ENCODE data around the gene ATP8B4. TPM values are rescaled to one million over a fixed set of nuclear protein-coding genes. Genes with fewer than 3 reads are reported as not detected.
"Not testable (repeated sequence)": the region's sequence is repeated elsewhere in the genome, so short reads cannot be mapped to it uniquely, and the experiment has no call there.

The ATP8B4 gene
- total RNA-seq, 2 experiments from 2014 or later, result 25.0 to 30.3 TPM

DNA sequence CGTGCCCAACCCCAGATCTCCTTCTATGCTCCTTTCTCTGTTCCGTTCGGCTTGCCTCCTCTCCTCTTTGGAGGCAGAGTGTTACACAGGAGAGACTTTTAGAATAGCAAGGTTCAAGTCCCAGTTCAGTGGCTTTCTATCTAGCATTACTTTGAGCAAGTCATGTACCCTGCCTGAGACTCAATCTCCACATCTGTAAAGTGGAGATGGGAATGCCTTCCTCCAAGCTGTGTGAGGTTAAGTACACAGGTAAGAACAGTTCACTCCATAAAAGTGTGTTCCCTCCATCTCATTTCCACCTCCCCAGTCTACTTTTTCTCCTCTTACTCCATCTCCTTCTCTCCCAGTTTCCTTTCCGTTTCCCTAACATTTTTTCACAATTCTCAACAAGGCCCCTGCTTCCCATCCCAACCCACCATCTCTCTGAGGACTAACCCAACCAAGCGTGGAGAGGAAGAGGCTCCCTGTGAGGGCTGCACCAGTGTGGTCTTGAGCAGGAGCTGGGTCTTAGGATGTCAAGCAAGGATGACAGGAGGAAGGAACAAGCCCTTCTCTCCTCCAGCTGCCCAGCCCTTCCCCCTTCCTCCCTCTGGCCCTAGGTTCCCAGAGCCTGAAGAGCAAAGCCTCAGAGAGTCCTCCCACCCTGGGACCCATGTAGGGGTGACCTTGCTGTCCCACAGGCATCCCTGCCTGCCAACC is 6.4 kb downstream of the ATP8B4 start:
- no peaks in the 10 kb centered on the region for H3K27me3 Mint-ChIP-seq
- no peak for DNase-seq
- H3K4me3 Mint-ChIP-seq, result peak overlapping the region; percentile 51
- H3K4me1 Mint-ChIP-seq, result peaks cover 72% of the 10 kb centered on the region
- no peak for ATAC-seq (ENCODE audit: low read depth)
- H3K27ac Mint-ChIP-seq, result peak overlapping the region; percentile 81
- H3K36me3 Mint-ChIP-seq, result peaks cover 44% of the 10 kb centered on the region
- H3K9me3 Mint-ChIP-seq, result peaks cover under 1% of the 10 kb centered on the region
- POLR2A ChIA-PET, result no interaction called here

DNA sequence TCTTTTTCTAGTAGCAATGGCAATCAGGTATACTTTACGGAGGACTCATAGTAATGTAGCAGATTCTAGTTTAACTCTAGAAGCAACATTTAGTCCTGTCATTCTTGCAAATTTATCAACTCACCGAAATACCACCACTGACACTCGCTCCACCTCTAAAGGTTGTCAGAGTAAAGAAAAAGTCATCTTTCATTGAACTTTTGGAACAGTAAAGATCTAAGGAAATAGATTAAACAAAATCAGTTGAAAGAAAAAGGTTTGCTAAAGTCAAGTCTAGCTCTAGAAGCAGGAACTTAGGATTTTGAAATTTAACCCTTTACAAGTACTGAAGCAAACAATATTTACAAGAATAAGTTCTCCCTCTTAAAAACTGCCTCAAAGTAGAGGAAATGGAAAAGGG is 8.7 kb downstream of the ATP8B4 start:
- ATAC-seq (ENCODE audit: low read depth), result no peak
- H3K4me1 Mint-ChIP-seq, result peaks cover 70% of the 10 kb centered on the region
- H3K4me3 Mint-ChIP-seq, result peak overlapping the region; percentile 2
- DNase-seq, result no peak
- POLR2A ChIA-PET, result interaction anchor here (0.7 to 1.0 kb wide), 2 partner anchors 9 to 155 kb away, joined by 3 read pairs; partner anchors contain the start of gene ATP8B4
- no peaks in the 10 kb centered on the region for H3K27me3 Mint-ChIP-seq
- no peaks in the 10 kb centered on the region for H3K9me3 Mint-ChIP-seq
- H3K36me3 Mint-ChIP-seq, result peaks cover 32% of the 10 kb centered on the region
- H3K27ac Mint-ChIP-seq, result peak overlapping the region; percentile 49

DNA sequence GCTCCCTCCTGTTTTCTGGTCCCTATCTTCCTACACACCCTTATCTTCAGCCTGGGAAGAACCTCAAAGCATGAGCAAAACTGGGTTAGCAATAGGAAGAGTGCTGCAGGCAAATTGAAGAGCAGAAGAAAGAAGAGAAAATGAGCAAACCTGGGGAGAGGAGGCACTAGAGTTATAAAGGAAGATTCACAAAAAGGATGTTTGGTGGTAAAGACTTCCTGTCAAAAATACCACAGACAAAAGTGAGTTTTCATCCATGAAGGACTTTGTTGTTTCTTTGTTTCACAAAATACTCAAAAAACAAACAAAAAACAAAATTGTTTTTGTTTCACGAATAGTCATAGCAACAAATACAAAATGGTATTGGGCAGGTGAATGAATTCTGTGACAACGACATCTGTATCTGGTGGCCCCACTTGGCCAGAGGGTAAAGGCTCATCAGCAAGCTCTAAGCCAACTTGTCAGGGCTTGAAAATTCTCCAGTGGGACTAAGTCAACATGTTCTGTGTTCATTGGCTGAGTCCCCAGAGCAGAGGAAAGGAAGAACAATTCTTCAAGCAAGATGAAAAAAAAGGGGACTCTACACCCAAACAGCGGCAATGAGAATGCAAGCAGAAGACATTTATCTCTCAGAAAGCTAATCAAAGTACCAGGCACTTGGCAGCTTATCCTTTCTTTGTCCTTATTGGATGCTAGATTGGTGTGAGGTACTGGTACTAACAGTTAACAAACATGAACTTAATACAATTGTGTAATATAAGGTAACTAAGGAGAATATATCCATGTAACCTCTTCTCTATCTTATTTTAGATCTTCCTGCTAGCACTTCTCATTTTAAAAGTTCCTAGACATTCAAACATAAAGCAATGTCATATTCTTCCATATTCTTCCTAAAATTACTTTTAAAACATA is 9.7 kb downstream of the ATP8B4 start:
- peaks cover 2% of the 10 kb centered on the region for H3K9me3 Mint-ChIP-seq
- DNase-seq, result no peak
- POLR2A ChIA-PET, result interaction anchor here (2.6 to 3.1 kb wide), 2 partner anchors 10 to 25 kb away, joined by 13 to 26 read pairs; partner anchors contain the start of gene ATP8B4
- peak; percentile 35 for ATAC-seq (ENCODE audit: low read depth)
- no peaks in the 10 kb centered on the region for H3K27me3 Mint-ChIP-seq
- H3K4me3 Mint-ChIP-seq, result peak overlapping the region; percentile 71
- peak overlapping the region; percentile 91 for H3K27ac Mint-ChIP-seq
- H3K4me1 Mint-ChIP-seq, result peaks cover 71% of the 10 kb centered on the region
- peaks cover 35% of the 10 kb centered on the region for H3K36me3 Mint-ChIP-seq

DNA sequence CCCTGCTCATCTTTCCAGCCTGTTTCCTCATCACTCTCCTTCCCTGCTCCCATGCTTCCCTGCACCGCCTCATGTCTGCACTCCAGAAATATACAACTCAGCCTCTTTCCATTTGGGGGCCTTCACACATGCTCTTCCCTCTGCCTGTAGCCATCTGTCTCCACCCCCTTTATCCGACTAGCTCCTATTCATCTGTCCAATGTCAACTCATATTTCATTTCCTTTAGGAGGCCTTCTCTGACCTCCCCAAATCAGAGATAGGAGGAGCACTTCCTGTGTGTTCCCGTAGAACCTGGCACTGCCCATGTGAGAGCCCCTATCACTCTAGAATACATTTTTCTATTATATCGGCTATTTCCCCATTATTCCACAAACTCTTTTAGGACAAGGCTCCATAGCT is 10.6 kb downstream of the ATP8B4 start:
- peak overlapping the region; percentile 91 for H3K27ac Mint-ChIP-seq
- peak overlapping the region; percentile 71 for H3K4me3 Mint-ChIP-seq
- no peak for DNase-seq
- no peaks in the 10 kb centered on the region for H3K27me3 Mint-ChIP-seq
- no peak for ATAC-seq (ENCODE audit: low read depth)
- peaks cover 75% of the 10 kb centered on the region for H3K4me1 Mint-ChIP-seq
- H3K36me3 Mint-ChIP-seq, result peaks cover 41% of the 10 kb centered on the region
- H3K9me3 Mint-ChIP-seq, result peaks cover 10% of the 10 kb centered on the region
- POLR2A ChIA-PET, result interaction anchor here (2.6 to 3.1 kb wide), 2 partner anchors 11 to 26 kb away, joined by 13 to 26 read pairs; partner anchors contain the start of gene ATP8B4

DNA sequence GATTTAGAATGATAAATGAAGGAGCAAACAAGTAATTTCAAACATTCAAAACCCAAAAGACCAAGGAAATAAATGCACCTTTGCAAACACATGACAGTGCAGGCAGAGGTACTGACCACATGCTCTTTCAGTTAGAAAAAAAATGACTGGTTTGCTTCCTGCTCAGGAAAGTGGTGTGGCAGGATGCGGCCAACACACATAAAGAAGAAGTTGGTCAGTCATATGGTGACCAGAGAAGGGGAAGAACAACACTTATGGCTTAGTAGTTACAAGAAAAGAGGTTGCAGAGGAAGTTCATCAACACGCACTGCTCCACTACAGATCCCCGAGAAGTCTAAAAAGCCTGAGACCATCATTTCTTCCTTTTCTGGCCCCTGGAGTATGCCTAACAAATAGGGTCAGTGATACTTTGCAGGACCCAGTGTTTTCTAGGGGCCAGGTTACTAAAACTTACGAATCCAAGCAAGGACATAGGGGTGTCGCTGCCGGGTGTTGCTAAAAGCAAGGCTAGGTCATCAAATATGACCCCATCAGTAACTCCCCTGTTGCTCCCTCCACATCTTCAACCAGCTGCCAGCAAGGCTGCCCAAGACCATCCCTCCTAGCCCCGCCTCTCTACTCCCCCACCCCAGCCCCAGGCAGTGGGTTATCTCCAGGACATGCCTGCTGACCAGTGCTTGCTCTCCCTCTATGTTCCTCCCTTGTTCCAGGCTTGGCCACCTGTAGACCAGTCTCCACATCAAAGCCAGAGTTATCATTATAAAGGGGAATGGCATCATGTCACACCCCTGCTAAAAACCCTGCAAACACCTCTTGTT is 11.2 kb downstream of the ATP8B4 start:
- Mint-ChIP-seq H3K9me3 (peaks cover 17% of the 10 kb centered on the region), H3K27ac (peak overlapping the region; percentile 91), H3K4me1 (peaks cover 76% of the 10 kb centered on the region), H3K4me3 (peak overlapping the region; percentile 71), H3K36me3 (peaks cover 44% of the 10 kb centered on the region), H3K27me3 (no peaks in the 10 kb centered on the region)
- peak; percentile 45 for DNase-seq
- ATAC-seq (ENCODE audit: low read depth), result peak; percentile 73
- POLR2A ChIA-PET, result interaction anchor here (2.6 to 3.1 kb wide), 2 partner anchors 11 to 27 kb away, joined by 13 to 26 read pairs; partner anchors contain the start of gene ATP8B4

DNA sequence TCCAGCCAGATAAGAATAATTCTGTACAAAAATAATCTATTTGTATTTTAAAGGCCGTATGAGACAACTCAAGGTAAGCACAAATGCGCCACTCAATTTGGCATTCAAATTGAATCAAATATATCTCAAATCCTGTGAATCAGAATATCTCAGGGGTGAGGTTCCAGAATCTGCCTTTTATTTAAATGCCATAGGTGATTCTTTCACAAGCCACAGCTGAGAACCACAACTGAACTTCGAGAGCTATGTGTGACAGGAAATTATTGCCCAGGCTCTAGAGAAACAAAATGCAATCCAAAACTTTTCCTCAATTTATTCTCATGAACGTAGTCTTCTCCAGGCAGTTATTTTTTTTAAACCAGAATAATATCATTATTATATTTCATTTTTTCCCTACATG is 11.9 kb downstream of the ATP8B4 start:
- H3K4me3 Mint-ChIP-seq, result peak overlapping the region; percentile 71
- peaks cover 22% of the 10 kb centered on the region for H3K9me3 Mint-ChIP-seq
- H3K4me1 Mint-ChIP-seq, result peaks cover 73% of the 10 kb centered on the region

DNA sequence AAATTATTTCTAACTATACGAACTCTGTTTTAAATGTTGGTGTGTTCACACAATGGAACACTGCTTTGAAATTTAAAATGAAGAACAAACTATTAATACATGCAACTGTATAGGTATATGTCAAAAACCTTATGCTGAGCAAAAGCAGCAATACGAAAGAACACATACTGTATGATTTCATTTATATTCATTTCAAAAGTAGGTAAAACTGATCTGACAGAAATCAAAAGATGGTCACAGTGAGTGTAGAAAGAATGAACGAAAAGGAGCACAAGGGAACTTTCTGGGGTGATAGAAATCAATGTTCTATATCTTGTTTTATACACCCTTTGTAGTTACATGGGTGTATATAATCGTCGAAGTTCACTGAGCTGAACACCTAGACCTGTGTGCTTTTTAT is 12.6 kb downstream of the ATP8B4 start:
- peaks cover 47% of the 10 kb centered on the region for H3K36me3 Mint-ChIP-seq
- peaks cover 70% of the 10 kb centered on the region for H3K4me1 Mint-ChIP-seq
- DNase-seq (no peak), ATAC-seq (ENCODE audit: low read depth) (no peak)
- POLR2A ChIA-PET, result interaction anchor here (0.6 kb wide), 1 partner anchor 45 kb away, joined by 5 read pairs; no protein-coding TSS in a partner anchor
- H3K27me3 Mint-ChIP-seq, result no peaks in the 10 kb centered on the region
- H3K9me3 Mint-ChIP-seq, result peaks cover 27% of the 10 kb centered on the region
- peak overlapping the region; percentile 40 for H3K27ac Mint-ChIP-seq
- H3K4me3 Mint-ChIP-seq, result peak overlapping the region; percentile 25

More for the DNA sequence above, 11.9 kb downstream of the ATP8B4 start:
- Mint-ChIP-seq H3K27ac (peak overlapping the region; percentile 91), H3K27me3 (no peaks in the 10 kb centered on the region), H3K36me3 (peaks cover 44% of the 10 kb centered on the region)
- POLR2A ChIA-PET, result interaction anchor here (3.1 kb wide), 1 partner anchor 28 kb away, joined by 13 read pairs; no protein-coding TSS in a partner anchor
- ATAC-seq (ENCODE audit: low read depth), result peak; percentile 35
- no peak for DNase-seq

DNA sequence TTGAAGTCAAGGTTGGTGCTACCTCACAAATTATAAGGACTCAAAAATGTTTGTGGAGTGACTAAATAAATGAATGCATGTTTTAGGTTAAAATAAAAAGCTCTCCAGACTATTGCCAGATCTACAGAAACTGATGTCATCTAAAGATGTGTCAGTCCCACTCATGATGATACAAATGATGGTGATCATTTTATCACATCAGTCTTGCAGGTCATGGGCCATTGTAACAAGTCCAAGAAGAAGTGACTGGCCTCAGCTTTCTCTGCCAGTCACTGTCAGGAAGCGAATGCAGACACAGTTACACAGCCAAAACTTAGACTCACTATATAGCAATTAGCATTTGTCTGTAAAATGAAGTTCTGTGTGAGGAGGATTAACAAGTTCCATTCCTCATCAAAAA is 18.5 kb downstream of the ATP8B4 start:
- POLR2A ChIA-PET, result no interaction called here
- ATAC-seq (ENCODE audit: low read depth) (no peak), DNase-seq (no peak)
- H3K27ac Mint-ChIP-seq, result no peak overlapping the region
- peaks cover 31% of the 10 kb centered on the region for H3K9me3 Mint-ChIP-seq
- peaks cover 52% of the 10 kb centered on the region for H3K36me3 Mint-ChIP-seq
- peaks cover 40% of the 10 kb centered on the region for H3K4me1 Mint-ChIP-seq
- peaks cover 4% of the 10 kb centered on the region for H3K27me3 Mint-ChIP-seq
- H3K4me3 Mint-ChIP-seq, result no peak overlapping the region

DNA sequence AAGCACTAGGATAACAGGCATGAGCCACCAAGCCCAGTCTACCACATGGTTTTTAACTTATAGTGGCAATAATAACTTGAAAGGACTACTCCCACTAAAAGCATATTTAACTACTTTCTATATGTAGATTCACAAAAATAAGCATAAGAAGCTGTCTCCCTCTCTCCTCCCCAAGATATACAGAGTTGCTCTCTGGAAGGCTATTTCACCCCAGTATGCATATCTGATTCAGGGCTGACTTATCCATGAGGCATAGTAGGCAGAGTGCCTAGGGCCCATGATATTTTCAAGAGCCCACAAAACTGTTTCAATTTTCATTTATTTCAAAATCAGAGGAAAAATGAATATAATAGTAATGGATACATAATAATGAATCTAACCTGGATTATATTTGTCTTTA is 20.5 kb downstream of the ATP8B4 start:
- H3K4me3 Mint-ChIP-seq, result no peak overlapping the region
- H3K36me3 Mint-ChIP-seq, result peaks cover 45% of the 10 kb centered on the region
- H3K4me1 Mint-ChIP-seq, result peaks cover 32% of the 10 kb centered on the region
- POLR2A ChIA-PET, result interaction anchor here (1.2 kb wide), 1 partner anchor 20 kb away, joined by 3 read pairs; the partner anchor contains the start of gene ATP8B4
- peaks cover 4% of the 10 kb centered on the region for H3K27me3 Mint-ChIP-seq
- H3K9me3 Mint-ChIP-seq, result peaks cover 23% of the 10 kb centered on the region
- ATAC-seq (ENCODE audit: low read depth) (no peak), DNase-seq (no peak)
- no peak overlapping the region for H3K27ac Mint-ChIP-seq

DNA sequence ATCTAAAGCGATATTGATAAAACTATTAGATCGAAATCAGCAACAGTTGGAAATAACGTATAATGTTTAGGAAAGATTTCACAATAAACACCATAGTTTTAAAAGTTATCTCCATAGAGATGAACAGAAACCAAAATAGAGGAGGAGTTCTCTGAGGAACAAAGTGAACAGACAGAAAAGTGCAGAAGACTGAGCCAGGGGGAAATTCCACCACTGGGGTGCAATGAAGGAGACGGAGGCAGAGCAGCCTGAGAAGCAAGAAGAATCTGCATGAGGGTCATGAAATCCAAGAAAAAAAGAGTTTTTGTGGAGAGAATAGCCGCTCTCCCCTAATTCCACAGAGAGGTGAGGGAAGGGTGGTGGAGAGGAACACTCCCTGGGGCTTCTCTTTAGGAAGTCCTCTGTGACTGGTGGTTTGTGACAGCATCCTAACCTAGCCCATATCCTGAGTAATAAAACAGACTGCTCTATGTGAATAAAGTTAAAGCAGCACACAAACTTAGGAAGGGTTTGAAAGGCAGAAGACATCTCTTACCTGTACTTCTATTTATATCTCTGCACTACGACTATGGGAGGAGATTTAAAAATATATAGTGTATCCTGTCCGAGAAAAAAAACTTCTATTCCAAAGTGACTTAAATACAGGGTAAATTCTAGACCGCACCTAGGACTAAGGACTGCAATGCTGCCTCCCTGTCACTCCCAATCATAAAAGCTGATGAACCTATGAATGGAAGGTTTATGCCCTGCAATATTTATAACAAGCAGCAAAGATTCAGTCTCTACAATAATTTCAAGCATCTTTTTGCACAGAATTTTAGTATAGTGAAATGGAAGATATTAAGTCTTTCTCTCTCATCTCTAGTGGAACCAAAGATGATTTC is 22.9 kb downstream of the ATP8B4 start:
- POLR2A ChIA-PET, result no interaction called here
- H3K4me1 Mint-ChIP-seq, result peaks cover 16% of the 10 kb centered on the region
- ATAC-seq (ENCODE audit: low read depth) (no peak), DNase-seq (no peak)
- H3K36me3 Mint-ChIP-seq, result peaks cover 35% of the 10 kb centered on the region
- peak overlapping the region; percentile 35 for H3K27ac Mint-ChIP-seq
- peaks cover 4% of the 10 kb centered on the region for H3K9me3 Mint-ChIP-seq
- H3K27me3 Mint-ChIP-seq, result peaks cover 16% of the 10 kb centered on the region
- no peak overlapping the region for H3K4me3 Mint-ChIP-seq

DNA sequence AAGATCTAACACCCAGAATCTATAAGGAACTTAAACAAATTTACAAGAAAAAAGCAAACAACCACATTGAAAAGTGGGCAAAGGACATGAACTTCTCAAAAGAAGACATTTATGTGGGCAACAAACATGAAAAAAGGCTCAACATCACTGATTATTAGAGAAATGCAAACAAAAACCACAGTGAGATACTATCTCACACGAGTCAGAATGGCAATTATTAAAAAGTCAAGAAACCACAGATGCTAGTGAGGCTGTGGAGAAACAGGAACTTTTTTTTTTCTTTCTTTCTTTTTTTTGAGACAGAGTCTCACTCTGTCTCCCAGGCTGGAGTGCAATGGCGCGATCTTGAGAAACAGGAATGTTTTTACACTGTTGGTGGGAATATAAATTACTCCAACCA is 29.6 kb downstream of the ATP8B4 start:
- peaks cover 20% of the 10 kb centered on the region for H3K4me1 Mint-ChIP-seq
- H3K4me3 Mint-ChIP-seq; POLR2A ChIA-PET; ATAC-seq (ENCODE audit: low read depth); DNase-seq; H3K9me3 Mint-ChIP-seq; H3K27ac Mint-ChIP-seq: not testable (repeated sequence)
- peaks cover 12% of the 10 kb centered on the region for H3K27me3 Mint-ChIP-seq
- peaks cover 35% of the 10 kb centered on the region for H3K36me3 Mint-ChIP-seq

DNA sequence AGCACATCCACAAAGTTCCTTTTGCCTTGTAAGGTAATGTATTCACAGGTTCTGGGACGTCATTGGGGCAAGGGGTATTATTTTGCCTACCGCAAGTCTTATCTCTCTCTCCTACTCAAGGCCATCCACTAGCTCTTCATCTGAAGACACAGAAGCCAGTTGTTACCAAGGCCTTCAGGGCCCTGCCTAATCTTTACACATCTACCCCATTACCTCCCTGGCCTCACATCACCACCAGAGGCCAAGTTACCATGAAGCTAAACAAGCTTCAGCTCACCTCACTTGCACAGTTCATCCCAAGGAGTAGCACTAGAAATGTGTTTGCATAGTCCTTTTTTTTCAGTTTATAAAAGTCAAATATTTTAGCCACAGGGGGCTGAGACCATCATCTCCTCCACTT is 34.1 kb downstream of the ATP8B4 start:
- Mint-ChIP-seq H3K9me3 (peaks cover 4% of the 10 kb centered on the region), H3K27me3 (no peaks in the 10 kb centered on the region), H3K36me3 (peaks cover 19% of the 10 kb centered on the region), H3K4me1 (peaks cover 20% of the 10 kb centered on the region), H3K27ac (no peak overlapping the region), H3K4me3 (no peak overlapping the region)
- DNase-seq (no peak), ATAC-seq (ENCODE audit: low read depth) (peak; percentile 22)
- POLR2A ChIA-PET, result no interaction called here

All from activated naive CD8-positive, alpha-beta T cell treated with anti-CD3 and anti-CD28 coated beads, Interleukin-2, amount 10 ng/mL, durations not matched to agents 7 days and 5 days (primary cell).